ENCODE data around the gene CNTNAP2.

Gene CNTNAP2

DNA sequence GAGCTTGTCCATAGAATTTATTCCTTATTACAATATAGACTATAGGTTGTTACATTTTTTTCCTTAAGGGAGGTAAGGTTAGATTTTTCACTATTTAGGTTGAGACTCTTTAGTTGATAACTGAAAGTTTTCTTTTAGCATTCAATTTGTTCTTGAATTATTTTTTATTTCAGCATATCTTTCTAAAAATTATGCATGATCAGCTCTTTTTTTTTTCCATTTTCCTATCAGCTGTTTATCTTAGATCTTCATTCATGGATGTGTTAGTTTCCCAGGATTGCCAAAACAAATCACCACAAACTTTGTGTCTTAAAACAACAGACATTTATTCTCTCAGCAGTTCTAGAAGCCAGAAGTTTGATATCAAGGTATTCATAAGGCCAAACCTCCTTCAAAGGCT is 1558.1 kb downstream of the CNTNAP2 start:
- Histone ChIP-seq H3K18ac (ENCODE audit: low read length) (no peak overlapping the region), H3K79me2 (ENCODE audit: control insufficient read depth, insufficient read depth, low read length) (no peaks in the 10 kb centered on the region), H3K23ac (ENCODE audit: low read length) (no peak overlapping the region), H2AK5ac (ENCODE audit: low read length) (no peak overlapping the region), H3K4me2 (ENCODE audit: low read length) (no peak overlapping the region), H3K4me1 (ENCODE audit: control insufficient read depth, low read depth, low read length) (no peaks in the 10 kb centered on the region), H3K27ac (ENCODE audit: low read depth, low read length) (no peak overlapping the region), H3K56ac (ENCODE audit: low read length) (no peak overlapping the region), H3K36me3 (ENCODE audit: control insufficient read depth, insufficient read depth, low read length) (no peaks in the 10 kb centered on the region), H4K5ac (ENCODE audit: low read length) (no peak overlapping the region), H2BK5ac (ENCODE audit: low read length) (no peak overlapping the region), H3K27me3 (ENCODE audit: insufficient read depth, low read length, poor library complexity) (no peaks in the 10 kb centered on the region), H3K9ac (ENCODE audit: low read length) (no peak overlapping the region), H3K79me1 (ENCODE audit: low read length) (no peaks in the 10 kb centered on the region), H4K8ac (ENCODE audit: low read depth, low read length) (no peak overlapping the region), H3K4ac (ENCODE audit: low read depth, low read length) (no peak overlapping the region), H2BK120ac (ENCODE audit: low read depth, low read length) (no peak overlapping the region), H3K4me3 (ENCODE audit: low read length) (no peak overlapping the region), H2BK15ac (replicated peaks; ENCODE audit: low read depth) (no peak overlapping the region)
- no peak for DNase-seq

DNA sequence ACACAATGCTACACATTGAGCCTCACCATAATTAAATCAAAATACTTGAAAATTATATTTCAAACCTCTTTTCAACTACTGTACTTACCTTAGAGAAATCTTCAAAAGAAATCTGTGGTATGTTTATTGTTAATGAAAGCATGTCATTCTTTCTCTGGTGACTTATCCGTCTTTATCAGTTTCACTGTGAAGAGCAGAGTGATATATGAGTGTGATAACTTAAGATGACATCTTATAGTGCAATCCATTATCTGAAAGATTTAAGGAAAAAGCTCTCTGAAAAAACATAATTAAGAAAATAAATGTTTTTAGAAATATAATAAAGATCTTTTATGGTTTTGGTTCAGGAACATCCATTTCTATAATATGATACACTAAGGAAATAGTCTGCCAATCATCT is 1562.3 kb downstream of the CNTNAP2 start:
- Histone ChIP-seq H3K4ac (ENCODE audit: low read depth, low read length) (no peak overlapping the region), H3K9ac (ENCODE audit: low read length) (no peak overlapping the region), H3K27me3 (ENCODE audit: insufficient read depth, low read length, poor library complexity) (no peaks in the 10 kb centered on the region), H3K79me1 (ENCODE audit: low read length) (no peaks in the 10 kb centered on the region), H3K18ac (ENCODE audit: low read length) (no peak overlapping the region), H2BK15ac (replicated peaks; ENCODE audit: low read depth) (no peak overlapping the region), H2BK5ac (ENCODE audit: low read length) (no peak overlapping the region), H3K4me1 (ENCODE audit: control insufficient read depth, low read depth, low read length) (no peaks in the 10 kb centered on the region), H2BK120ac (ENCODE audit: low read depth, low read length) (no peak overlapping the region), H3K79me2 (ENCODE audit: control insufficient read depth, insufficient read depth, low read length) (no peaks in the 10 kb centered on the region), H3K56ac (ENCODE audit: low read length) (no peak overlapping the region), H3K27ac (ENCODE audit: low read depth, low read length) (no peak overlapping the region), H3K4me2 (ENCODE audit: low read length) (no peak overlapping the region), H2AK5ac (ENCODE audit: low read length) (no peak overlapping the region), H3K4me3 (ENCODE audit: low read length) (no peak overlapping the region), H3K23ac (ENCODE audit: low read length) (no peak overlapping the region), H3K36me3 (ENCODE audit: control insufficient read depth, insufficient read depth, low read length) (no peaks in the 10 kb centered on the region), H4K5ac (ENCODE audit: low read length) (no peak overlapping the region), H4K8ac (ENCODE audit: low read depth, low read length) (no peak overlapping the region)
- DNase-seq, result no peak
- no CpG with 5 or more reads among the region's 1 CpG for WGBS (ENCODE audit: extremely low coverage, insufficient coverage, low lambda C conversion rate)

DNA sequence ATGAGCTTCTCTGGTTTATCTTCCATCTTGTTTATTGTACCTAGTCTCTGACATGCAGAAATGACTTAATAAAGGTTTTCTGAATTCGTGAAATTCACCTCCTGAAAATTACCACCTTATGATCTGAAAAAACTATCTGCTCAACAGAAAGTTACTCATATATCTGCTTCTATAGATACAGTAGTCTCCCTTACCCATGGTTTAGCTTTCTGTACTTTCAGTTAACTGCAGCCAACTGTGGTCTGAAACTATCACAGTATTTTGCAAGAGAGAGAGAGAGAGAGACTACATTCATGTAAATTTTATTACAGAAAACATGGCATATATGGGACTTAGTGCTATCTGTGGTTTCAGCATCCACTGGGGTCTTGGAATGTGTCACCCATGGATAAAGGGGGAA is 1564.9 kb downstream of the CNTNAP2 start:
- Histone ChIP-seq H2BK15ac (replicated peaks; ENCODE audit: low read depth) (no peak overlapping the region), H3K56ac (ENCODE audit: low read length) (no peak overlapping the region), H3K4ac (ENCODE audit: low read depth, low read length) (no peak overlapping the region), H3K18ac (ENCODE audit: low read length) (no peak overlapping the region), H3K9ac (ENCODE audit: low read length) (no peak overlapping the region), H3K4me2 (ENCODE audit: low read length) (no peak overlapping the region), H3K23ac (ENCODE audit: low read length) (no peak overlapping the region), H3K27ac (ENCODE audit: low read depth, low read length) (no peak overlapping the region), H4K5ac (ENCODE audit: low read length) (no peak overlapping the region), H4K8ac (ENCODE audit: low read depth, low read length) (no peak overlapping the region), H3K27me3 (ENCODE audit: insufficient read depth, low read length, poor library complexity) (no peaks in the 10 kb centered on the region), H2BK5ac (ENCODE audit: low read length) (no peak overlapping the region), H3K4me3 (ENCODE audit: low read length) (no peak overlapping the region), H3K79me1 (ENCODE audit: low read length) (no peaks in the 10 kb centered on the region), H2AK5ac (ENCODE audit: low read length) (no peak overlapping the region), H2BK120ac (ENCODE audit: low read depth, low read length) (no peak overlapping the region), H3K4me1 (ENCODE audit: control insufficient read depth, low read depth, low read length) (no peaks in the 10 kb centered on the region), H3K36me3 (ENCODE audit: control insufficient read depth, insufficient read depth, low read length) (no peaks in the 10 kb centered on the region), H3K79me2 (ENCODE audit: control insufficient read depth, insufficient read depth, low read length) (no peaks in the 10 kb centered on the region)
- DNase-seq, result no peak
- no CpG with 5 or more reads among the region's 1 CpG for whole genome bisulfite sequencing (ENCODE audit: extremely low coverage, insufficient coverage, low lambda C conversion rate)

DNA sequence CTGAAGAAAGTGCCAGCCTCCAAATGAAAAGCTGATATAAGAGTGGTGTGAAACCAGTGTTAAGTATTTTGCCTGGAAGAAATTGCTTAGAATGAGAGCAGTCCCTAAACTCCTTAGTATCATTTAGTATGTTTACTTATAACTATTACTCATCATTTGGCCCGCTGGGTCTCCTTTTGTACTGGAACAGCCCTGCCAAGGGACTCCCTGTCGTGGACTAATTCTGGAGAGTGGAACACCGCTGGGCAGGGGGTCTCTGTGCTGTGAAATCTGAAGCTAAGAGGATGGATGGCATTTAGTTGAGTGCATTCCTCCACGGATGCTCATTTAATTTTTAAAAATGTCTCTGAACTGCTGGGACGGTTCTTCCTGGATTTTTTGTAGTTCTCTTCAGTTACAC is 1584.1 kb downstream of the CNTNAP2 start:
- Histone ChIP-seq H3K79me2 (ENCODE audit: control insufficient read depth, insufficient read depth, low read length) (no peaks in the 10 kb centered on the region), H4K8ac (ENCODE audit: low read depth, low read length) (no peak overlapping the region), H3K4me2 (ENCODE audit: low read length) (no peak overlapping the region), H3K79me1 (ENCODE audit: low read length) (no peaks in the 10 kb centered on the region), H3K36me3 (ENCODE audit: control insufficient read depth, insufficient read depth, low read length) (no peaks in the 10 kb centered on the region), H3K18ac (ENCODE audit: low read length) (no peak overlapping the region), H2BK5ac (ENCODE audit: low read length) (no peak overlapping the region), H3K56ac (ENCODE audit: low read length) (no peak overlapping the region), H3K4ac (ENCODE audit: low read depth, low read length) (no peak overlapping the region), H3K9ac (ENCODE audit: low read length) (no peak overlapping the region), H3K27ac (ENCODE audit: low read depth, low read length) (no peak overlapping the region), H3K23ac (ENCODE audit: low read length) (no peak overlapping the region), H2AK5ac (ENCODE audit: low read length) (no peak overlapping the region), H2BK120ac (ENCODE audit: low read depth, low read length) (no peak overlapping the region), H4K5ac (ENCODE audit: low read length) (no peak overlapping the region), H3K27me3 (ENCODE audit: insufficient read depth, low read length, poor library complexity) (no peaks in the 10 kb centered on the region), H2BK15ac (replicated peaks; ENCODE audit: low read depth) (no peak overlapping the region), H3K4me1 (ENCODE audit: control insufficient read depth, low read depth, low read length) (no peaks in the 10 kb centered on the region), H3K4me3 (ENCODE audit: low read length) (no peak overlapping the region)
- DNase-seq, result no peak
- WGBS (ENCODE audit: extremely low coverage, insufficient coverage, low lambda C conversion rate), result no CpG with 5 or more reads among the region's 5 CpGs

DNA sequence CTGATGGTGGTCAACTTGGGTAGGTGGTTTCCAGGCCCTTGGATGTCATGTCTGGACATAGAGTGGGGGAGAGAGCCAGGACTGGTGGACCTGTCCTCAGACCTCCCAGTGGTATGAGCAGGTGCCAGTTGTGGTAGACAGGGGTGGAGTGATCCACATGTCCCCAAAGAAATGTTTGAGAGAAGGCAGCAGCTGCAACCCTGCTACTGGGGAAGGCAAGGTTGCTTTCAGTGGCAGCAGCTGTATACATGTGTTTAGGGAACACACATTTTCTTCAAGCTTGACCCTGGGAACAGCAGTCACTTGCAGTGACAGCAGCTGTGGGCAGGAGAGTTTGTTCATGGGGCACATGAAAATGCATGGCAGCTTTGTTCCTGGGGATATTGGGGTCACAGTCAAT is 1591.3 kb downstream of the CNTNAP2 start:
- Histone ChIP-seq H3K18ac (ENCODE audit: low read length) (no peak overlapping the region), H3K79me1 (ENCODE audit: low read length) (no peaks in the 10 kb centered on the region), H3K4me3 (ENCODE audit: low read length) (no peak overlapping the region), H3K56ac (ENCODE audit: low read length) (no peak overlapping the region), H3K4ac (ENCODE audit: low read depth, low read length) (no peak overlapping the region), H3K9ac (ENCODE audit: low read length) (no peak overlapping the region), H2AK5ac (ENCODE audit: low read length) (no peak overlapping the region), H3K36me3 (ENCODE audit: control insufficient read depth, insufficient read depth, low read length) (no peaks in the 10 kb centered on the region), H2BK5ac (ENCODE audit: low read length) (no peak overlapping the region), H3K79me2 (ENCODE audit: control insufficient read depth, insufficient read depth, low read length) (no peaks in the 10 kb centered on the region), H3K27me3 (ENCODE audit: insufficient read depth, low read length, poor library complexity) (no peaks in the 10 kb centered on the region), H3K27ac (ENCODE audit: low read depth, low read length) (no peak overlapping the region), H2BK15ac (replicated peaks; ENCODE audit: low read depth) (no peak overlapping the region), H4K5ac (ENCODE audit: low read length) (no peak overlapping the region), H4K8ac (ENCODE audit: low read depth, low read length) (no peak overlapping the region), H3K23ac (ENCODE audit: low read length) (no peak overlapping the region), H2BK120ac (ENCODE audit: low read depth, low read length) (no peak overlapping the region), H3K4me1 (ENCODE audit: control insufficient read depth, low read depth, low read length) (no peaks in the 10 kb centered on the region), H3K4me2 (ENCODE audit: low read length) (no peak overlapping the region)
- DNase-seq, result no peak

DNA sequence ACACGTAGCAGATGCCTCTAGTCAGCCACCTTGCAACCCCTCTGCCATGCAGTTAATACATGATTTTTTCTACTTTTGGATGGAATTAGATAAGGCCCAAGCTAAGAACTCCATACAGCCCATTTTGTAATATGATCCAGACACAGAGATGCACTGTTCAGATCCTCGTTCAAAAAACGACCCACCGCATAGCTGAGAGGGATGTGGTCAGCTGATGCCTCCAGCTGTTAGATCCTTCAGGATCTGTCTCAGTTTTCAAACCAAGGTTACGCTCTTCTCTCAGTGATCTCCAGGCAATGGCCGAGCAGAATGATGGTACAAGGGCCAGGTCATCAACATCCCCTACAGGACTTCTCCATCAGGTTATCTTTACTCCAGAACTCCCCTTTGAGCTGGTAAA is 1592.3 kb downstream of the CNTNAP2 start:
- no peak overlapping the region for H4K8ac ChIP-seq (ENCODE audit: low read depth, low read length)
- no peaks in the 10 kb centered on the region for H3K79me1 ChIP-seq (ENCODE audit: low read length)
- H3K56ac ChIP-seq (ENCODE audit: low read length), result no peak overlapping the region
- H2AK5ac ChIP-seq (ENCODE audit: low read length), result no peak overlapping the region
- no peak overlapping the region for H3K9ac ChIP-seq (ENCODE audit: low read length)
- no peak overlapping the region for H3K23ac ChIP-seq (ENCODE audit: low read length)
- no peak overlapping the region for H2BK5ac ChIP-seq (ENCODE audit: low read length)
- no peak for DNase-seq
- no peak overlapping the region for H2BK15ac ChIP-seq (replicated peaks; ENCODE audit: low read depth)
- H2BK120ac ChIP-seq (ENCODE audit: low read depth, low read length), result no peak overlapping the region
- no peaks in the 10 kb centered on the region for H3K27me3 ChIP-seq (ENCODE audit: insufficient read depth, low read length, poor library complexity)
- H3K4ac ChIP-seq (ENCODE audit: low read depth, low read length), result no peak overlapping the region
- H3K4me3 ChIP-seq (ENCODE audit: low read length), result no peak overlapping the region
- no peaks in the 10 kb centered on the region for H3K36me3 ChIP-seq (ENCODE audit: control insufficient read depth, insufficient read depth, low read length)
- H3K4me1 ChIP-seq (ENCODE audit: control insufficient read depth, low read depth, low read length), result no peaks in the 10 kb centered on the region
- H3K4me2 ChIP-seq (ENCODE audit: low read length), result no peak overlapping the region
- H4K5ac ChIP-seq (ENCODE audit: low read length), result no peak overlapping the region
- H3K27ac ChIP-seq (ENCODE audit: low read depth, low read length), result no peak overlapping the region
- WGBS (ENCODE audit: extremely low coverage, insufficient coverage, low lambda C conversion rate), result no CpG with 5 or more reads among the region's 6 CpGs
- no peak overlapping the region for H3K18ac ChIP-seq (ENCODE audit: low read length)
- no peaks in the 10 kb centered on the region for H3K79me2 ChIP-seq (ENCODE audit: control insufficient read depth, insufficient read depth, low read length)
